ENCODE results near the gene KIAA1549.

DNA sequence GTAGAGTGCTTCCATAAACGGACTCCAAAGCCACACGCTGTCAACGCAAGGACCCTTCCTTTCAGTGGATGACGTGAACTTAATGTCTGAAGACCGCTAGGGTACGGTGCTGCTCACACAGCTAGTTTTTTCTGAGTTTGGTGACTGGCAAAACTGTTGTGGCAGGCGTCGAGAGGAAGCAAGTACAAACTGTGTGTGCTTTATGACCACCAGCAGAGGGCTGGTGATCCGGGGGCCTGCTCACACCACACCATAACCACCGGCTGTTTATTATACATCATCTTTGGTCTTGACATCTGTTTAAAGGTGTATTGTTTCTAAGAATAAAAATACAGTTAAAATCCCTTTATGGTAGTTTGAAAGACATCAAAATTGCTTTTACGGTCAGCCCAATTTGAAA is 146.1 kb downstream of the KIAA1549 start:
- TF ChIP-seq, protein P1, sequence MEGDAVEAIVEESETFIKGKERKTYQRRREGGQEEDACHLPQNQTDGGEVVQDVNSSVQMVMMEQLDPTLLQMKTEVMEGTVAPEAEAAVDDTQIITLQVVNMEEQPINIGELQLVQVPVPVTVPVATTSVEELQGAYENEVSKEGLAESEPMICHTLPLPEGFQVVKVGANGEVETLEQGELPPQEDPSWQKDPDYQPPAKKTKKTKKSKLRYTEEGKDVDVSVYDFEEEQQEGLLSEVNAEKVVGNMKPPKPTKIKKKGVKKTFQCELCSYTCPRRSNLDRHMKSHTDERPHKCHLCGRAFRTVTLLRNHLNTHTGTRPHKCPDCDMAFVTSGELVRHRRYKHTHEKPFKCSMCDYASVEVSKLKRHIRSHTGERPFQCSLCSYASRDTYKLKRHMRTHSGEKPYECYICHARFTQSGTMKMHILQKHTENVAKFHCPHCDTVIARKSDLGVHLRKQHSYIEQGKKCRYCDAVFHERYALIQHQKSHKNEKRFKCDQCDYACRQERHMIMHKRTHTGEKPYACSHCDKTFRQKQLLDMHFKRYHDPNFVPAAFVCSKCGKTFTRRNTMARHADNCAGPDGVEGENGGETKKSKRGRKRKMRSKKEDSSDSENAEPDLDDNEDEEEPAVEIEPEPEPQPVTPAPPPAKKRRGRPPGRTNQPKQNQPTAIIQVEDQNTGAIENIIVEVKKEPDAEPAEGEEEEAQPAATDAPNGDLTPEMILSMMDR (conservative IDR thresholded peaks at IDR 0.05), result no peak
- TF ChIP-seq EZH2 (IDR thresholded peaks at IDR 0.05; ENCODE audit: low read depth), result no peak
